ENCODE data around the gene TAF11. TPM values are rescaled to one million over a fixed set of nuclear protein-coding genes. Genes with fewer than 3 reads are reported as not detected.

The TAF11 gene
- total and polyA plus RNA-seq, 2 of the 8 experiments (the other 6 are each of a cell fraction or from before 2014, with no cell fraction given): 38.2 to 48.6 TPM

GRCh38 chr6:34920097-34920496 is 32.3 kb upstream of the TAF11 start:
- H2AK5ac ChIP-seq (ENCODE audit: low read depth, low read length): no peak overlapping the region
- H3K56ac ChIP-seq (replicated peaks; ENCODE audit: insufficient read length, low read depth, low read length): no peak overlapping the region
- no peak overlapping the region for H4K91ac ChIP-seq (replicated peaks; ENCODE audit: insufficient read length, low read length)
- no peak overlapping the region for H2BK20ac ChIP-seq (ENCODE audit: low read length)
- no peak overlapping the region for H4K8ac ChIP-seq (ENCODE audit: extremely low read depth, insufficient read depth, low read length)
- CTCF ChIA-PET (ENCODE audit: partially characterized antibody): interaction anchor here (0.9 kb wide), 1 partner anchor 52 kb away, joined by 3 read pairs; no protein-coding TSS in a partner anchor
- DNase-seq (ENCODE audit: low read depth in 1 of 2, low spot score in 2 of 2) (no peak), FAIRE-seq (no peak)
- no peak overlapping the region for H2BK12ac ChIP-seq (ENCODE audit: low read depth, low read length)
- no peak overlapping the region for H4K5ac ChIP-seq (ENCODE audit: insufficient read length, low read depth, low read length)
- H3K18ac ChIP-seq (ENCODE audit: extremely low read depth, low read length): no peak overlapping the region
- H4K20me1 ChIP-seq (replicated peaks in 1 of 2; ENCODE audit: control insufficient read depth in 1 of 2, insufficient read depth in 2 of 2, low read length in 2 of 2): peaks cover 3% of the 10 kb centered on the region in 2 experiments
- POLR2A ChIA-PET (ENCODE audit: partially characterized antibody): no interaction called here
- H3K79me2 ChIP-seq (ENCODE audit: control insufficient read depth in 1 of 2, insufficient read depth in 2 of 2, low read length in 2 of 2): peaks cover 0 to 13% of the 10 kb centered on the region in 2 experiments; a peak in 2 of 4 replicates
- H2BK15ac ChIP-seq (ENCODE audit: low read length): no peak overlapping the region
- no peak overlapping the region for H3K9ac ChIP-seq (replicated peaks in 1 of 4; ENCODE audit: extremely low read depth in 1 of 4, low read depth in 3 of 4, low read length in 3 of 4)
- H3K36me3 ChIP-seq (ENCODE audit: control insufficient read depth in 2 of 4, insufficient read depth in 4 of 4, low read length in 3 of 4): no peaks in the 10 kb centered on the region
- no peak overlapping the region for H3K14ac ChIP-seq (ENCODE audit: insufficient read length)
- H3K27ac ChIP-seq (ENCODE audit: low read depth, low read length): no peak overlapping the region
- H3K9me3 ChIP-seq (ENCODE audit: insufficient read depth in 2 of 2, low read depth in 1 of 2, low read length in 1 of 2): no peaks in the 10 kb centered on the region
- H3K4ac ChIP-seq (replicated peaks; ENCODE audit: insufficient read length, low read depth, low read length): no peak overlapping the region
- H3K27me3 ChIP-seq (replicated peaks in 1 of 4; ENCODE audit: control insufficient read depth in 3 of 4, extremely low read depth in 1 of 4, insufficient read depth in 3 of 4, low read length in 3 of 4): no peaks in the 10 kb centered on the region; a peak in 1 of 7 replicates
- H3K4me2 ChIP-seq (ENCODE audit: insufficient read depth in 1 of 2, low read depth in 2 of 2, low read length in 2 of 2): no peak overlapping the region
- H3K23ac ChIP-seq (ENCODE audit: insufficient read length): no peak overlapping the region
- WGBS, 2 experiments (ENCODE audit: extremely low coverage in 1 of 2, insufficient coverage in 1 of 2, insufficient read length in 1 of 2, insufficient replicate concordance in 2 of 2, low coverage in 1 of 2, low lambda C conversion rate in 2 of 2, missing lambda C conversion rate in 1 of 2): 88% methylated on average over 4 of the region's 4 CpGs; no CpG with 5 or more reads in 1 of the 2 experiments
- TF ChIP-seq RNF2 (IDR thresholded peaks at IDR 0.05; ENCODE audit: borderline replicate concordance, low read depth, low read length, missing control alignments, poor library complexity, severe bottlenecking) (no peak), EZH2 (IDR thresholded peaks at IDR 0.05; ENCODE audit: low read depth, low read length, severe bottlenecking) (no peak), CTBP2 (IDR thresholded peaks at IDR 0.05; ENCODE audit: borderline replicate concordance, insufficient read depth, insufficient read length, low read length) (no peak), SIN3A (conservative IDR thresholded peaks at IDR 0.05 in 1 of 2, IDR thresholded peaks at IDR 0.05 in 1 of 2; ENCODE audit: low read depth in 1 of 2, low read length in 2 of 2) (no peak), CBX5 (IDR thresholded peaks at IDR 0.05; ENCODE audit: low read depth, low read length) (no peak)
- no peak overlapping the region for H2BK5ac ChIP-seq (ENCODE audit: low read depth, low read length)
- no peak overlapping the region for H3K4me3 ChIP-seq (ENCODE audit: extremely low read depth in 1 of 4, insufficient read depth in 2 of 4, low read depth in 3 of 4, low read length in 4 of 4)
- no peaks in the 10 kb centered on the region for H3K23me2 ChIP-seq (ENCODE audit: low read depth, low read length)
- H3K4me1 ChIP-seq (replicated peaks in 1 of 4; ENCODE audit: control insufficient read depth in 3 of 4, insufficient read depth in 4 of 4, low read length in 3 of 4): no peaks in the 10 kb centered on the region
- no peak overlapping the region for H2BK120ac ChIP-seq (replicated peaks; ENCODE audit: low read depth, low read length)
- no peak overlapping the region for H2AFZ ChIP-seq (ENCODE audit: low read length)
- H3K79me1 ChIP-seq (ENCODE audit: low read depth, low read length): peaks cover 4% of the 10 kb centered on the region; the same call in 1 of the 2 replicates
